HAP-1 (cell line): ENCODE measurements around the gene MCM9.

Experiments used
- DNase-seq, 2 experiments: peaks; one replicate each; pipeline ENCODE4 v3.0.0-alpha.2; 2016 to 2020; ENCODE audit warnings: low spot score in 2 of 2
- H3K27me3 ChIP-seq: fragments of 250-450 bp; sonication (Bioruptor Pico); 2 replicates; pipeline ENCODE4 v1.5.1; 2020; ENCODE audit warnings: low read depth, mild to moderate bottlenecking, moderate library complexity
- H3K36me3 ChIP-seq: fragments of 250-450 bp; sonication (Bioruptor Pico); replicated peaks from 2 replicates; pipeline ENCODE4 v1.5.1; 2020; ENCODE audit warnings: mild to moderate bottlenecking
- H3K4me1 ChIP-seq: fragments of 250-450 bp; sonication (Bioruptor Pico); 2 replicates; pipeline ENCODE4 v1.5.1; 2020; ENCODE audit warnings: mild to moderate bottlenecking
- H3K4me3 ChIP-seq: fragments of 250-450 bp; sonication (Bioruptor Pico); 2 replicates; pipeline ENCODE4 v1.5.1; 2020; ENCODE audit warnings: mild to moderate bottlenecking, moderate library complexity
- H3K9me3 ChIP-seq: fragments of 250-450 bp; sonication (Bioruptor Pico); 2 replicates; pipeline ENCODE4 v1.5.1; 2020; ENCODE audit warnings: mild to moderate bottlenecking, moderate library complexity
- in situ Hi-C: fragments of 300-500 bp; cut with MboI; formaldehyde crosslinking; loops from 3 replicates; pipeline ENCODE4 v1.14.3; 2020; ENCODE audit warnings: low sequenced_read_pairs, inconsistent platforms, mixed read lengths

MCM9 gene

GRCh38 chr6:118917546-118918328, 17.2 kb downstream of the MCM9 start:
- no peaks in the 10 kb centered on the region for H3K4me1 ChIP-seq
- H3K36me3 ChIP-seq: peaks cover 36% of the 10 kb centered on the region
- in situ Hi-C loops: no loop called here
- no peaks in the 10 kb centered on the region for H3K9me3 ChIP-seq
- no peaks in the 10 kb centered on the region for H3K27me3 ChIP-seq
- DNase-seq: no peak
- H3K4me3 ChIP-seq: no peak overlapping the region

DNA sequence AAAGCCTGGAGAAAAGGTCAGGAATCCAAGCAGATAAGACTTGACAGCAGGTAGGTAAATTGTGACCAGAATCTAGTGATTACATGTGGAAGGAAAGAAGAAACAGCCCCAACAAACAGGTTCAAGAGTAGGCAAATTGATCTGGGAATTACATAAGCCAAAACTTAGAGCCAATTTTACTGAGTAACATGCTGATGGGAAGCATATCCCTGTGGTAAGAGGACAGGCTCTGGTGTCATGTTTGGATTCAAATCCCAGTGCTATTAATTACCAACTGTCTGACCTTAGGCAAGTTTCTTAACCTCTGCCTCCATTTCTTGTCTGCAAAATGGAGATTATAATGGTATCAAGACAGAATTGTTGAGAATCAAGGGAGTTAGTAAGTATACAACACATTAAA, 20.4 kb downstream of the MCM9 start:
- H3K9me3 ChIP-seq: no peaks in the 10 kb centered on the region
- no peak overlapping the region for H3K4me3 ChIP-seq
- no peak for DNase-seq
- H3K4me1 ChIP-seq: no peaks in the 10 kb centered on the region
- in situ Hi-C loops: no loop called here
- no peaks in the 10 kb centered on the region for H3K27me3 ChIP-seq
- H3K36me3 ChIP-seq: peaks cover 40% of the 10 kb centered on the region

DNA sequence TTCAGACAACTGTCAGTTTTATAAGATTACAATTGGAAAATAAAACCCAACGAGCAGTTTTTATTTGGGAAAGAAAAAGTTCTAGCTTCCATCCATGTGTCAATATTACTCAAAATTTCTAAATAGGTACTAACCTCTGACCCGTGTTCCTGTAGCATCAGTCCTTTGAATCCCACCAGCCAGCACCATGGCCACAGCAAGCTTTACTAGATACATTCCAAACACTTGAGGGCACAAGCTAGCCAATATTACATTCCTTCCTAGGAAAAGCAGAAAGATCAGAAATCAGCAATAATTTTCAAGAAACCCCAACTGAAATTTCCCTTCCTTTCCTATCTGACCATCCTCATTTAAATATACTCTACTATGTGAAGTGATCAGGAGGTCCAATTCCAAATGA, 21.8 kb downstream of the MCM9 start:
- Histone ChIP-seq H3K27me3 (no peaks in the 10 kb centered on the region), H3K4me3 (no peak overlapping the region), H3K4me1 (no peaks in the 10 kb centered on the region), H3K9me3 (no peaks in the 10 kb centered on the region), H3K36me3 (peaks cover 51% of the 10 kb centered on the region)
- no peak for DNase-seq
- in situ Hi-C loops: no loop called here

- peaks cover 56% of the 10 kb centered on the region for H3K36me3 ChIP-seq
- no peaks in the 10 kb centered on the region for H3K27me3 ChIP-seq
- no peaks in the 10 kb centered on the region for H3K9me3 ChIP-seq
- H3K4me3 ChIP-seq: no peak overlapping the region
- no peaks in the 10 kb centered on the region for H3K4me1 ChIP-seq
- in situ Hi-C loops: no loop called here
- DNase-seq: no peak
Measured at GRCh38 chr6:118912646-118913045, 22.3 kb downstream of the MCM9 start.

DNA sequence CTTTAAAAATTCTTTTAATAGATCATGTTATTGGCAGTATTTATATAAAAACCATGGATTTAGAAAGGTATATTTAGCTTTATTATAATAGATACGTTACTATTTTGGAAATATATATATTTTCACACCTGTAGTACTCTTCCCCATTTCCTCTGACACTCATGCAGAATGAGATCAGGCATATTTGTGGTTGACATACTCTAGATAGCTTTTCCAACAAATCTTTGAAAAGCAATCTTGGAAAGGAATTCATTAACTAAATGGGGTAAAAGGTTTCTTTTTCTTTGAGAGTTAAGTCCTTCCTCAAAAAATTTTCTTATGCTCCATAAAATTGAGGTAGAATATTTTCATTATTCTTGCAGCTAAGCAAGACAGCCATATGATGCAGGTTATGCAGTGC, 26.5 kb downstream of the MCM9 start:
- Histone ChIP-seq H3K4me1 (peaks cover 8% of the 10 kb centered on the region), H3K27me3 (no peaks in the 10 kb centered on the region), H3K4me3 (no peak overlapping the region), H3K36me3 (peaks cover 79% of the 10 kb centered on the region), H3K9me3 (no peaks in the 10 kb centered on the region)
- in situ Hi-C loops: no loop called here
- DNase-seq: no peak

DNA sequence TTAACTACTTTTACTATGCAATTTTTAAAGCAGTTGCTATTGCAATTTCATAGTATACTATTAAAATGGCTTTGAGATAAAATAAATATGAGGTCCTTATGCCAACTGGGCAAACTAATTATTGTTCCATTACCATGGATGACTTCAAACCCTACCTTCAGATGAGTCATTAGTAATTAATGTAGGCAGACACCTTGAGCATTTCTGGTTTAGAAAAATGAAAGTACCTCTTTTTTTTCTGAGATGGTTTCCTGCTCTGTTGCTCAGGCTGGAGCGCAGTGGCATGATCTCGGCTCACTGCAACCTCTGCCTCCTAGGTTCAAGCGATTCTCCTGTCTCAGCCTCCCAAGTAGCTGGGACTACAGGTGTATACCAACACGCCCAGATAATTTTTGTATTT, 29.1 kb downstream of the MCM9 start:
- no peak overlapping the region for H3K4me3 ChIP-seq
- H3K36me3 ChIP-seq: peaks cover 81% of the 10 kb centered on the region
- in situ Hi-C loops: no loop called here
- H3K4me1 ChIP-seq: peaks cover 14% of the 10 kb centered on the region
- DNase-seq: no peak
- H3K9me3 ChIP-seq: no peaks in the 10 kb centered on the region
- H3K27me3 ChIP-seq: no peaks in the 10 kb centered on the region

DNA sequence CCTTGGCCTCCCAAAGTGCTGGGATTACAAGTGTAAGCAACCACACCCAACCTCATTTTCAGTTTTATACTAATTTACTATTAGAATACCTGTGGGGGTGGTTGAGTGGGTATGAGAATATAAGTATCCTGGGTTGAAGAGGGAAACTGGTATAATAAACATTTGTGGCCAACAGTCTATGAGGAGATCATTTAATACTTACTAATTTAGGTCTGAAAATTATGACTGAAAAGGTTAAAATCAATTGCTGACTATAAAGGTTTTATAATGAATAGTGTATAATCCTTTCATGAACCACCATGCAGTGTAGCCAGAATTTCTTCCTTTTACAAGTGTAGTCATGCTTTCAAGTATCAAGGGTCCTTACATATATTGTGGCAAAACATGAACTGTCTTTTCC, 29.9 kb downstream of the MCM9 start:
- Histone ChIP-seq H3K9me3 (no peaks in the 10 kb centered on the region), H3K36me3 (peaks cover 82% of the 10 kb centered on the region), H3K27me3 (no peaks in the 10 kb centered on the region), H3K4me1 (peaks cover 14% of the 10 kb centered on the region), H3K4me3 (no peak overlapping the region)
- no peak for DNase-seq
- in situ Hi-C loops: no loop called here

GRCh38 chr6:118903691-118904090, 31.3 kb downstream of the MCM9 start:
- no peaks in the 10 kb centered on the region for H3K27me3 ChIP-seq
- in situ Hi-C loops: no loop called here
- peaks cover 73% of the 10 kb centered on the region for H3K36me3 ChIP-seq
- H3K9me3 ChIP-seq: no peaks in the 10 kb centered on the region
- peaks cover 14% of the 10 kb centered on the region for H3K4me1 ChIP-seq
- DNase-seq: peak in 1 of 2 experiments; percentile 38
- H3K4me3 ChIP-seq: no peak overlapping the region

- Histone ChIP-seq H3K4me3 (no peak overlapping the region), H3K36me3 (peaks cover 70% of the 10 kb centered on the region), H3K9me3 (no peaks in the 10 kb centered on the region), H3K4me1 (peaks cover 14% of the 10 kb centered on the region), H3K27me3 (no peaks in the 10 kb centered on the region)
- in situ Hi-C loops: no loop called here
- DNase-seq: peak; percentile 57 to 68
Measured at GRCh38 chr6:118903138-118903537, 31.8 kb downstream of the MCM9 start.

GRCh38 chr6:118902726-118903125, 32.2 kb downstream of the MCM9 start:
- no peak for DNase-seq
- Histone ChIP-seq H3K9me3 (no peaks in the 10 kb centered on the region), H3K4me1 (peaks cover 14% of the 10 kb centered on the region), H3K4me3 (no peak overlapping the region), H3K27me3 (no peaks in the 10 kb centered on the region), H3K36me3 (peaks cover 66% of the 10 kb centered on the region)
- in situ Hi-C loops: no loop called here

- Histone ChIP-seq H3K27me3 (no peaks in the 10 kb centered on the region), H3K4me1 (peaks cover 7% of the 10 kb centered on the region), H3K4me3 (no peak overlapping the region), H3K36me3 (peaks cover 41% of the 10 kb centered on the region), H3K9me3 (no peaks in the 10 kb centered on the region)
- no peak for DNase-seq
- in situ Hi-C loops: no loop called here
Measured at GRCh38 chr6:118899948-118900347, 35.0 kb downstream of the MCM9 start.

- peaks cover 4% of the 10 kb centered on the region for H3K4me1 ChIP-seq
- DNase-seq: no peak
- H3K4me3 ChIP-seq: no peak overlapping the region
- in situ Hi-C loops: no loop called here
- H3K9me3 ChIP-seq: no peaks in the 10 kb centered on the region
- H3K27me3 ChIP-seq: no peaks in the 10 kb centered on the region
- H3K36me3 ChIP-seq: peaks cover 21% of the 10 kb centered on the region
Measured at GRCh38 chr6:118897386-118897785, 37.6 kb downstream of the MCM9 start.

GRCh38 chr6:118896339-118897136, 38.4 kb downstream of the MCM9 start:
- Histone ChIP-seq H3K9me3 (no peaks in the 10 kb centered on the region), H3K4me1 (peaks cover 4% of the 10 kb centered on the region), H3K36me3 (peaks cover 14% of the 10 kb centered on the region), H3K27me3 (no peaks in the 10 kb centered on the region), H3K4me3 (peak overlapping the region; percentile 78)
- DNase-seq: peak in 1 of 2 experiments; percentile 66
- in situ Hi-C loops: no loop called here

GRCh38 chr6:118895859-118896258, 39.1 kb downstream of the MCM9 start:
- peaks cover 4% of the 10 kb centered on the region for H3K4me1 ChIP-seq
- DNase-seq: no peak
- H3K9me3 ChIP-seq: no peaks in the 10 kb centered on the region
- in situ Hi-C loops: no loop called here
- H3K27me3 ChIP-seq: no peaks in the 10 kb centered on the region
- peaks cover 7% of the 10 kb centered on the region for H3K36me3 ChIP-seq
- peak overlapping the region; percentile 78 for H3K4me3 ChIP-seq
